Aortic smooth muscle cell (primary cell): ENCODE data around the gene MFSD11. TPM values are rescaled to one million over a fixed set of nuclear protein-coding genes. Genes with fewer than 3 reads are reported as not detected.

Experiments used
- total RNA-seq: library from RNA; depleted of rRNA; stranded (reverse); fragments of >200 nt; gene quantifications from 2 replicates; pipeline ENCODE4 v1.2.3, GENCODE V29; 2014

The MFSD11 gene
- total RNA-seq, result 34.5 and 39.1 TPM in 2 replicates

GRCh38 chr17:76737676-76738467 lies at the start of gene MFSD11:
TSS of gene MFSD11 (plus strand) at chr17:76738119. CDS start at chr17:76738353, 234 bp downstream.

GRCh38 chr17:76710863-76711611 lies 26.9 kb upstream of the MFSD11 start, which contains the start of gene MXRA7:
TSS of gene MXRA7 (minus strand) at chr17:76710965. CDS start at chr17:76710946, 19 bp downstream.

GRCh38 chr17:76726231-76726775 lies 11.6 kb upstream of the MFSD11 start, which contains the start of gene JMJD6:
TSS of gene JMJD6 (minus strand) at chr17:76726606. CDS start at chr17:76726475, 131 bp downstream.

GRCh38 chr17:76726776-76727718 lies 10.9 kb upstream of the MFSD11 start, which contains the start of gene METTL23:
TSS of gene METTL23 (plus strand) at chr17:76726839. CDS start at chr17:76729711, 2,872 bp downstream.

GRCh38 chr17:76737082-76737675 lies 740 bp upstream of the MFSD11 start, which contains the start of gene SRSF2:
TSS of gene SRSF2 (minus strand) at chr17:76737331. CDS start at chr17:76737160, 171 bp downstream.

Other genes with a start within 250 kb of the MFSD11 start
- gene RHBDF2, start 236.7 kb upstream of the MFSD11 start, total RNA-seq, result 3.3 and 3.4 TPM in 2 replicates
- 2.7 and 7.7 TPM in 2 replicates for gene CYGB, start 200.4 kb upstream of the MFSD11 start, total RNA-seq
- gene PRCD, start 198.1 kb upstream of the MFSD11 start, total RNA-seq, result 1.1 and 1.6 TPM in 2 replicates
- gene ST6GALNAC2, start 152.3 kb upstream of the MFSD11 start, total RNA-seq, result 2.9 and 5.7 TPM in 2 replicates
- gene ST6GALNAC1, start 94.4 kb upstream of the MFSD11 start, total RNA-seq, result not detected in 2 replicates
- gene MXRA7, start 27.2 kb upstream of the MFSD11 start, total RNA-seq, result 171 and 205 TPM in 2 replicates
- 19.4 and 21.2 TPM in 2 replicates for gene JMJD6, start 11.5 kb upstream of the MFSD11 start, total RNA-seq
- gene METTL23, start 11.3 kb upstream of the MFSD11 start, total RNA-seq, result 22.9 and 24.7 TPM in 2 replicates
- gene SRSF2, start 788 bp upstream of the MFSD11 start, total RNA-seq, result 122 and 157 TPM in 2 replicates
- 0.06 and 0.40 TPM in 2 replicates for gene MGAT5B, start 130.3 kb downstream of the MFSD11 start, total RNA-seq